Astrocyte (in vitro differentiated cells and primary cell): ENCODE measurements around the gene CDKN2B-AS1.

Experiments used
- CTCF ChIP-seq: IDR thresholded peaks from 2 replicates; pipeline ENCODE4 v1.5.1; 2011; ENCODE audit warnings: low read depth, mild to moderate bottlenecking, inconsistent platforms, low read length, moderate library complexity; ENCODE audit not compliant: insufficient read depth
- EZH2 ChIP-seq: IDR thresholded peaks from 2 replicates; pipeline ENCODE4 v1.6.1; 2012; ENCODE audit warnings: mild to moderate bottlenecking, low read length, inconsistent platforms; ENCODE audit not compliant: insufficient read depth

GRCh38 chr9:22022396-22022795 is 27.8 kb downstream of the CDKN2B-AS1 start:
- TF ChIP-seq CTCF, result no peak
- no peak for TF ChIP-seq EZH2
